Activated CD8-positive, alpha-beta T cell treated with anti-CD3 and anti-CD28 coated beads for 36 hours (primary cell): ENCODE data around the gene EN2. TPM values are rescaled to one million over a fixed set of nuclear protein-coding genes. Genes with fewer than 3 reads are reported as not detected.
A peak's percentile ranks its signal among the peaks of the same experiment; 100 is the strongest.

Source experiments
- ATAC-seq: fragments of 200-7000 bp; cut with Tn5 transposase; one replicate; pipeline ENCODE4 v1.10.0; 2021; ENCODE audit warnings: mild to moderate bottlenecking, moderate library complexity
- CTCF ChIA-PET: fragments of 350-600 bp; sonication (Branson Sonifier 250); formaldehyde crosslinking; loops from one replicate; lab custom pipeline; 2021; ENCODE audit warnings: antibody characterized with exemption; lab: Charles Lee
- POLR2A ChIA-PET: fragments of 350-600 bp; sonication (Branson Sonifier 250); formaldehyde crosslinking; loops from one replicate; lab custom pipeline; 2021; ENCODE audit warnings: antibody characterized with exemption; lab: Charles Lee
- DNase-seq: peaks from one replicate; pipeline ENCODE4 v3.0.0-alpha.2; 2020
- H3K27ac Mint-ChIP-seq: one replicate; pipeline ENCODE4 v1.8.0; 2021; ENCODE audit warnings: mild to moderate bottlenecking, mixed read lengths
- H3K27me3 Mint-ChIP-seq: one replicate; pipeline ENCODE4 v1.8.0; 2021; ENCODE audit warnings: mixed read lengths
- H3K36me3 Mint-ChIP-seq: one replicate; pipeline ENCODE4 v1.8.0; 2021; ENCODE audit warnings: low read depth, mixed read lengths
- H3K4me1 Mint-ChIP-seq: one replicate; pipeline ENCODE4 v1.8.0; 2021; ENCODE audit warnings: low read depth, mixed read lengths
- H3K4me3 Mint-ChIP-seq: one replicate; pipeline ENCODE4 v1.8.0; 2021; ENCODE audit warnings: mild to moderate bottlenecking, moderate library complexity, mixed read lengths
- H3K9me3 Mint-ChIP-seq: one replicate; pipeline ENCODE4 v1.8.0; 2021; ENCODE audit warnings: mixed read lengths
- intact Hi-C: fragments of 100-400 bp; cut with micrococcal nuclease; formaldehyde crosslinking; loops from one replicate; pipeline ENCODE4 v1.10.0; 2022
- total RNA-seq, 2 experiments: library from RNA; stranded (reverse); gene quantifications; one replicate each; pipeline ENCODE4 v1.2.3, GENCODE V29; 2021
- TF ChIP-seq, protein P1 (sequence below): fragments of 200-600 bp; IDR thresholded peaks from one replicate; pipeline ENCODE4 v1.8.0; 2022; ENCODE audit warnings: antibody characterized with exemption, mild to moderate bottlenecking

Gene EN2
- total RNA-seq, 2 experiments from 2014 or later, result not detected

- TF ChIP-seq, protein P1, sequence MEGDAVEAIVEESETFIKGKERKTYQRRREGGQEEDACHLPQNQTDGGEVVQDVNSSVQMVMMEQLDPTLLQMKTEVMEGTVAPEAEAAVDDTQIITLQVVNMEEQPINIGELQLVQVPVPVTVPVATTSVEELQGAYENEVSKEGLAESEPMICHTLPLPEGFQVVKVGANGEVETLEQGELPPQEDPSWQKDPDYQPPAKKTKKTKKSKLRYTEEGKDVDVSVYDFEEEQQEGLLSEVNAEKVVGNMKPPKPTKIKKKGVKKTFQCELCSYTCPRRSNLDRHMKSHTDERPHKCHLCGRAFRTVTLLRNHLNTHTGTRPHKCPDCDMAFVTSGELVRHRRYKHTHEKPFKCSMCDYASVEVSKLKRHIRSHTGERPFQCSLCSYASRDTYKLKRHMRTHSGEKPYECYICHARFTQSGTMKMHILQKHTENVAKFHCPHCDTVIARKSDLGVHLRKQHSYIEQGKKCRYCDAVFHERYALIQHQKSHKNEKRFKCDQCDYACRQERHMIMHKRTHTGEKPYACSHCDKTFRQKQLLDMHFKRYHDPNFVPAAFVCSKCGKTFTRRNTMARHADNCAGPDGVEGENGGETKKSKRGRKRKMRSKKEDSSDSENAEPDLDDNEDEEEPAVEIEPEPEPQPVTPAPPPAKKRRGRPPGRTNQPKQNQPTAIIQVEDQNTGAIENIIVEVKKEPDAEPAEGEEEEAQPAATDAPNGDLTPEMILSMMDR, result no peak
- intact Hi-C loops, result loop anchor here (5.0 kb wide), 2 partner anchors 75 to 80 kb away; no protein-coding TSS in a partner anchor
- peaks cover 5% of the 10 kb centered on the region for H3K4me1 Mint-ChIP-seq
- H3K36me3 Mint-ChIP-seq, result no peaks in the 10 kb centered on the region
- POLR2A ChIA-PET, result interaction anchor here (0.7 to 0.9 kb wide), 3 partner anchors 9 to 54 kb away, joined by 3 read pairs; no protein-coding TSS in a partner anchor
- H3K4me3 Mint-ChIP-seq, result peak overlapping the region; percentile 44
- no peak overlapping the region for H3K27ac Mint-ChIP-seq
- H3K9me3 Mint-ChIP-seq, result no peaks in the 10 kb centered on the region
- ATAC-seq, result peak; percentile 34
- DNase-seq, result peak; percentile 63
- CTCF ChIA-PET, result interaction anchor here (1.2 kb wide), 1 partner anchor 14 kb away, joined by 3 read pairs; no protein-coding TSS in a partner anchor
- H3K27me3 Mint-ChIP-seq, result peaks cover 74% of the 10 kb centered on the region
These were observed 988 bp upstream of the EN2 start for GRCh38 chr7:155456738-155457543.

DNA sequence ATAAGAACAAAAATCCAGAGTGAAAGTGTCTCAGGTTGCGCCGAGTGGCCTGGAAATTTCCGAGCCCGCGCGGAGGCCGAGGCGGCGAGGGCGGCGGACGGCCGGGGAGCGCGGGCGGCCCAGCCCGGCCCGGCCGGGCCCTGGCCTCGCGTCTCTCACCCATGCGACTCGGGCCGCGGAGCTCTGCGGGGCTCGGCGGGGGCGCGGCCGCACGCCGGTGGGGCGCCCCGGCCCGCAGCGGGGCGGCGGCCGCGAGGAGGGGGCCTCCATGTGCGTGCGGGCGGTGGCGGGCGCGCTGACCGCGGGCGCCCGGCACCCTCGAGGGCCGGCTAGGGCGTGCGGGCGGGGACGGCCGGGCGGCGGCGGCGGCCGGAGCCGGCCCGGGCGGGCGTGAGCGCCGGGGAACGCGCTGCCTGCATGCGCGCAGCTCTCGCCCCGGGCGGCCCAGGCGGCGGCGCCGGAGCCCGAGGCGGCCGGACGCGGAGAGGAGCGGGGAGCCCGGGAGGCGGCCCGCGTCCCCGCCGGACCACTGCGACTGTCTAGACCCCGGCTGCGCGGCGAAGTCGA is 302 bp upstream of the EN2 start:
- Mint-ChIP-seq H3K36me3 (no peaks in the 10 kb centered on the region), H3K27ac (no peak overlapping the region), H3K27me3 (peaks cover 74% of the 10 kb centered on the region), H3K4me3 (peak overlapping the region; percentile 31), H3K9me3 (no peaks in the 10 kb centered on the region), H3K4me1 (peaks cover 5% of the 10 kb centered on the region)
- ChIA-PET CTCF (no interaction called here), POLR2A (interaction anchor here (0.8 kb wide), 1 partner anchor 51 kb away, joined by 3 read pairs; no protein-coding TSS in a partner anchor)
- TF ChIP-seq, protein P1, result no peak
- intact Hi-C loops, result loop anchor here (5.0 kb wide), 2 partner anchors 75 to 80 kb away; no protein-coding TSS in a partner anchor
- no peak for DNase-seq
- no peak for ATAC-seq

- no peaks in the 10 kb centered on the region for H3K9me3 Mint-ChIP-seq
- H3K36me3 Mint-ChIP-seq, result no peaks in the 10 kb centered on the region
- CTCF ChIA-PET, result no interaction called here
- peak overlapping the region; percentile 38 for H3K4me3 Mint-ChIP-seq
- peaks cover 5% of the 10 kb centered on the region for H3K4me1 Mint-ChIP-seq
- H3K27me3 Mint-ChIP-seq, result peaks cover 74% of the 10 kb centered on the region
- POLR2A ChIA-PET, result no interaction called here
- H3K27ac Mint-ChIP-seq, result no peak overlapping the region
- ATAC-seq, result no peak
- no peak for DNase-seq
- TF ChIP-seq, protein P1, result no peak
- intact Hi-C loops, result loop anchor here (5.0 kb wide), 2 partner anchors 73 to 82 kb away; no protein-coding TSS in a partner anchor
These were observed 1.2 kb downstream of the EN2 start for GRCh38 chr7:155458878-155459699.

- CTCF ChIA-PET, result no interaction called here
- no peaks in the 10 kb centered on the region for H3K36me3 Mint-ChIP-seq
- peaks cover 5% of the 10 kb centered on the region for H3K4me1 Mint-ChIP-seq
- no peak overlapping the region for H3K4me3 Mint-ChIP-seq
- peaks cover 75% of the 10 kb centered on the region for H3K27me3 Mint-ChIP-seq
- no peak for ATAC-seq
- POLR2A ChIA-PET, result interaction anchor here (1.0 kb wide), 1 partner anchor 9 kb away, joined by 3 read pairs; no protein-coding TSS in a partner anchor
- no peak overlapping the region for H3K27ac Mint-ChIP-seq
- TF ChIP-seq, protein P1, result no peak
- no peaks in the 10 kb centered on the region for H3K9me3 Mint-ChIP-seq
- intact Hi-C loops, result loop anchor here (5.0 kb wide), 2 partner anchors 72 to 83 kb away; no protein-coding TSS in a partner anchor
- DNase-seq, result no peak
These were observed 2.0 kb downstream of the EN2 start for GRCh38 chr7:155459700-155460461.
